Activated CD8-positive, alpha-beta T cell treated with anti-CD3 and anti-CD28 coated beads for 36 hours (primary cell): ENCODE data around the gene FAU. TPM values are rescaled to one million over a fixed set of nuclear protein-coding genes. Genes with fewer than 3 reads are reported as not detected.
"Not testable (repeated sequence)": the region's sequence is repeated elsewhere in the genome, so short reads cannot be mapped to it uniquely, and the experiment has no call there.

Experiments
- ATAC-seq: fragments of 200-7000 bp; cut with Tn5 transposase; one replicate; pipeline ENCODE4 v1.10.0; 2021; ENCODE audit warnings: mild to moderate bottlenecking, moderate library complexity
- CTCF ChIA-PET: fragments of 350-600 bp; sonication (Branson Sonifier 250); formaldehyde crosslinking; loops from one replicate; lab custom pipeline; 2021; ENCODE audit warnings: antibody characterized with exemption; lab: Charles Lee
- POLR2A ChIA-PET: fragments of 350-600 bp; sonication (Branson Sonifier 250); formaldehyde crosslinking; loops from one replicate; lab custom pipeline; 2021; ENCODE audit warnings: antibody characterized with exemption; lab: Charles Lee
- DNase-seq: peaks from one replicate; pipeline ENCODE4 v3.0.0-alpha.2; 2020
- H3K27ac Mint-ChIP-seq: one replicate; pipeline ENCODE4 v1.8.0; 2021; ENCODE audit warnings: mild to moderate bottlenecking, mixed read lengths
- H3K27me3 Mint-ChIP-seq: one replicate; pipeline ENCODE4 v1.8.0; 2021; ENCODE audit warnings: mixed read lengths
- H3K36me3 Mint-ChIP-seq: one replicate; pipeline ENCODE4 v1.8.0; 2021; ENCODE audit warnings: low read depth, mixed read lengths
- H3K4me1 Mint-ChIP-seq: one replicate; pipeline ENCODE4 v1.8.0; 2021; ENCODE audit warnings: low read depth, mixed read lengths
- H3K4me3 Mint-ChIP-seq: one replicate; pipeline ENCODE4 v1.8.0; 2021; ENCODE audit warnings: mild to moderate bottlenecking, moderate library complexity, mixed read lengths
- H3K9me3 Mint-ChIP-seq: one replicate; pipeline ENCODE4 v1.8.0; 2021; ENCODE audit warnings: mixed read lengths
- intact Hi-C: fragments of 100-400 bp; cut with micrococcal nuclease; formaldehyde crosslinking; loops from one replicate; pipeline ENCODE4 v1.10.0; 2022
- total RNA-seq, 2 experiments: library from RNA; stranded (reverse); gene quantifications; one replicate each; pipeline ENCODE4 v1.2.3, GENCODE V29; 2021
- TF ChIP-seq, protein P1 (sequence below): fragments of 200-600 bp; IDR thresholded peaks from one replicate; pipeline ENCODE4 v1.8.0; 2022; ENCODE audit warnings: antibody characterized with exemption, mild to moderate bottlenecking

FAU gene
- total RNA-seq, 2 experiments from 2014 or later, result 1,112 to 1,137 TPM

- Mint-ChIP-seq H3K9me3 (no peaks in the 10 kb centered on the region), H3K27me3 (no peaks in the 10 kb centered on the region), H3K4me3 (peak overlapping the region; percentile 57), H3K36me3 (peaks cover 47% of the 10 kb centered on the region), H3K4me1 (peaks cover 33% of the 10 kb centered on the region), H3K27ac (peak overlapping the region; percentile 72)
- CTCF ChIA-PET, result interaction anchor here (1.3 to 1.7 kb wide), 2 partner anchors 11 to 14 kb away, joined by 5 to 6 read pairs; no protein-coding TSS in a partner anchor
- POLR2A ChIA-PET, result interaction anchor here (1.0 to 1.7 kb wide), 2 partner anchors 10 to 298 kb away, joined by 3 to 16 read pairs; partner anchors contain the start of genes NEAT1 and SYVN1
- TF ChIP-seq, protein P1, sequence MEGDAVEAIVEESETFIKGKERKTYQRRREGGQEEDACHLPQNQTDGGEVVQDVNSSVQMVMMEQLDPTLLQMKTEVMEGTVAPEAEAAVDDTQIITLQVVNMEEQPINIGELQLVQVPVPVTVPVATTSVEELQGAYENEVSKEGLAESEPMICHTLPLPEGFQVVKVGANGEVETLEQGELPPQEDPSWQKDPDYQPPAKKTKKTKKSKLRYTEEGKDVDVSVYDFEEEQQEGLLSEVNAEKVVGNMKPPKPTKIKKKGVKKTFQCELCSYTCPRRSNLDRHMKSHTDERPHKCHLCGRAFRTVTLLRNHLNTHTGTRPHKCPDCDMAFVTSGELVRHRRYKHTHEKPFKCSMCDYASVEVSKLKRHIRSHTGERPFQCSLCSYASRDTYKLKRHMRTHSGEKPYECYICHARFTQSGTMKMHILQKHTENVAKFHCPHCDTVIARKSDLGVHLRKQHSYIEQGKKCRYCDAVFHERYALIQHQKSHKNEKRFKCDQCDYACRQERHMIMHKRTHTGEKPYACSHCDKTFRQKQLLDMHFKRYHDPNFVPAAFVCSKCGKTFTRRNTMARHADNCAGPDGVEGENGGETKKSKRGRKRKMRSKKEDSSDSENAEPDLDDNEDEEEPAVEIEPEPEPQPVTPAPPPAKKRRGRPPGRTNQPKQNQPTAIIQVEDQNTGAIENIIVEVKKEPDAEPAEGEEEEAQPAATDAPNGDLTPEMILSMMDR, result no peak
- no peak for DNase-seq
- ATAC-seq, result no peak
- intact Hi-C loops, result no loop called here
These were observed 2.7 kb upstream of the FAU start for GRCh38 chr11:65124480-65125196.

- intact Hi-C loops, result no loop called here
- peak; percentile 49 for DNase-seq
- H3K36me3 Mint-ChIP-seq, result peaks cover 60% of the 10 kb centered on the region
These were observed 478 bp downstream of the FAU start for GRCh38 chr11:65121447-65121864.

GRCh38 chr11:65120831-65121230 lies 1.1 kb downstream of the FAU start:
- TF ChIP-seq, protein P1, result no peak
- peaks cover 48% of the 10 kb centered on the region for H3K4me1 Mint-ChIP-seq
- no peaks in the 10 kb centered on the region for H3K9me3 Mint-ChIP-seq
- CTCF ChIA-PET, result interaction anchor here (0.9 to 2.3 kb wide), 9 partner anchors 9 to 191 kb away, joined by 3 to 29 read pairs (median 6); partner anchors contain the start of genes SYVN1 and TM7SF2
- intact Hi-C loops, result no loop called here
- H3K4me3 Mint-ChIP-seq, result peak overlapping the region; percentile 100
- ATAC-seq (no peak), DNase-seq (no peak)
- POLR2A ChIA-PET, result interaction anchor here (1.3 to 16.2 kb wide), 10 partner anchors 8 to 379 kb away, joined by 4 to 294 read pairs (median 8); partner anchors contain the start of genes ARL2, MALAT1, POLA2 and SYVN1
- peaks cover 63% of the 10 kb centered on the region for H3K36me3 Mint-ChIP-seq
- peak overlapping the region; percentile 99 for H3K27ac Mint-ChIP-seq
- no peaks in the 10 kb centered on the region for H3K27me3 Mint-ChIP-seq

More at GRCh38 chr11:65121447-65121864, 478 bp downstream of the FAU start:
- CTCF ChIA-PET, result interaction anchor here (0.9 to 2.3 kb wide), 15 partner anchors 8 to 262 kb away, joined by 3 to 29 read pairs (median 4); partner anchors contain the start of genes CAPN1, POLA2, SYVN1 and TM7SF2
- H3K4me3 Mint-ChIP-seq, result peak overlapping the region; percentile 100
- no peaks in the 10 kb centered on the region for H3K9me3 Mint-ChIP-seq
- POLR2A ChIA-PET, result interaction anchor here (0.9 to 16.2 kb wide), 15 partner anchors 9 to 378 kb away, joined by 3 to 294 read pairs (median 4); partner anchors contain the start of genes ARL2, MALAT1, POLA2 and SYVN1
- TF ChIP-seq, protein P1, result no peak
- peak overlapping the region; percentile 99 for H3K27ac Mint-ChIP-seq
- H3K27me3 Mint-ChIP-seq, result no peaks in the 10 kb centered on the region
- peaks cover 44% of the 10 kb centered on the region for H3K4me1 Mint-ChIP-seq
- no peak for ATAC-seq

- Mint-ChIP-seq H3K4me3 (peak overlapping the region; percentile 100), H3K36me3 (peaks cover 65% of the 10 kb centered on the region), H3K27ac (peak overlapping the region; percentile 99), H3K9me3 (no peaks in the 10 kb centered on the region), H3K27me3 (no peaks in the 10 kb centered on the region), H3K4me1 (peaks cover 55% of the 10 kb centered on the region)
- TF ChIP-seq, protein P1, result no peak
- no peak for ATAC-seq
- intact Hi-C loops, result loop anchor here (10.0 kb wide), 1 partner anchor 105 kb away; the partner anchor contains the start of gene ARL2
- ChIA-PET POLR2A (interaction anchor here (0.5 to 16.2 kb wide), 7 partner anchors 10 to 380 kb away, joined by 3 to 294 read pairs (median 6); partner anchors contain the start of genes MALAT1, SYVN1 and VPS51), CTCF (interaction anchor here (1.1 to 3.4 kb wide), 3 partner anchors 12 to 271 kb away, joined by 3 to 17 read pairs (median 4); partner anchors contain the start of gene SYVN1)
- no peak for DNase-seq
These were observed 2.3 kb downstream of the FAU start for GRCh38 chr11:65119670-65119995.

GRCh38 chr11:65118891-65119669 lies 2.9 kb downstream of the FAU start:
- not testable (repeated sequence) for DNase-seq, H3K9me3 Mint-ChIP-seq, H3K27me3 Mint-ChIP-seq, ATAC-seq
- intact Hi-C loops, result loop anchor here (10.0 kb wide), 1 partner anchor 104 kb away; the partner anchor contains the start of gene ARL2
- POLR2A ChIA-PET, result interaction anchor here (0.7 to 16.2 kb wide), 9 partner anchors 9 to 380 kb away, joined by 3 to 294 read pairs (median 6); partner anchors contain the start of genes MALAT1, SYVN1 and VPS51
- peaks cover 54% of the 10 kb centered on the region for H3K4me1 Mint-ChIP-seq
- peak overlapping the region; percentile 36 for H3K4me3 Mint-ChIP-seq
- H3K36me3 Mint-ChIP-seq, result peaks cover 62% of the 10 kb centered on the region
- CTCF ChIA-PET, result interaction anchor here (1.0 to 3.4 kb wide), 6 partner anchors 10 to 275 kb away, joined by 3 to 18 read pairs (median 4); partner anchors contain the start of genes ARL2, CDC42BPG and SYVN1
- peak overlapping the region; percentile 99 for H3K27ac Mint-ChIP-seq
